Upper lobe of right lung (tissue), 1 donor: ENCODE results near the gene KRTAP5-1. TPM values are rescaled to one million over a fixed set of nuclear protein-coding genes. Genes with fewer than 3 reads are reported as not detected.
A peak's percentile ranks its signal among the peaks of the same experiment; 100 is the strongest.

ENCODE experiments used
- ATAC-seq: fragments of 200-7000 bp; cut with Tn5 transposase; one replicate; pipeline ENCODE4 v1.9.1; 2020; ENCODE audit warnings: mild to moderate bottlenecking, moderate library complexity
- DNase-seq: peaks from one replicate; pipeline ENCODE4 v3.0.0-alpha.2; 2020
- H3K27ac ChIP-seq: fragments of 200-600 bp; one replicate; pipeline ENCODE4 v1.8.0; 2022
- H3K27me3 ChIP-seq: fragments of 200-600 bp; one replicate; pipeline ENCODE4 v1.8.0; 2022; ENCODE audit warnings: mild to moderate bottlenecking
- H3K36me3 ChIP-seq: fragments of 200-600 bp; one replicate; pipeline ENCODE4 v1.8.0; 2022
- H3K4me1 ChIP-seq: fragments of 200-600 bp; one replicate; pipeline ENCODE4 v1.8.0; 2022
- H3K4me3 ChIP-seq: fragments of 200-600 bp; one replicate; pipeline ENCODE4 v1.8.0; 2022; ENCODE audit warnings: mild to moderate bottlenecking
- H3K9me3 ChIP-seq: fragments of 200-600 bp; one replicate; pipeline ENCODE4 v1.8.0; 2022
- intact Hi-C: fragments of 100-400 bp; cut with DNase I; formaldehyde crosslinking; loops from one replicate; pipeline ENCODE4 v1.11.0; 2022
- total RNA-seq: library from RNA; stranded (reverse); fragmentation: NEBNext Ultra II Directional; extraction: Animal tissue kit (Norgen Biotek cat#: 25700); gene quantifications from one replicate; pipeline ENCODE4 v1.2.1, GENCODE V29; 2021
- TF ChIP-seq, protein P1 (sequence below): fragments of 200-600 bp; IDR thresholded peaks from one replicate; pipeline ENCODE4 v1.8.0; 2022; ENCODE audit warnings: antibody characterized with exemption
- donor health status: DM: no; HTN: yes; CAD: no; lungs with severe emphysema.

The KRTAP5-1 gene
- total RNA-seq, 1 donor from 2014 or later: not detected

DNA sequence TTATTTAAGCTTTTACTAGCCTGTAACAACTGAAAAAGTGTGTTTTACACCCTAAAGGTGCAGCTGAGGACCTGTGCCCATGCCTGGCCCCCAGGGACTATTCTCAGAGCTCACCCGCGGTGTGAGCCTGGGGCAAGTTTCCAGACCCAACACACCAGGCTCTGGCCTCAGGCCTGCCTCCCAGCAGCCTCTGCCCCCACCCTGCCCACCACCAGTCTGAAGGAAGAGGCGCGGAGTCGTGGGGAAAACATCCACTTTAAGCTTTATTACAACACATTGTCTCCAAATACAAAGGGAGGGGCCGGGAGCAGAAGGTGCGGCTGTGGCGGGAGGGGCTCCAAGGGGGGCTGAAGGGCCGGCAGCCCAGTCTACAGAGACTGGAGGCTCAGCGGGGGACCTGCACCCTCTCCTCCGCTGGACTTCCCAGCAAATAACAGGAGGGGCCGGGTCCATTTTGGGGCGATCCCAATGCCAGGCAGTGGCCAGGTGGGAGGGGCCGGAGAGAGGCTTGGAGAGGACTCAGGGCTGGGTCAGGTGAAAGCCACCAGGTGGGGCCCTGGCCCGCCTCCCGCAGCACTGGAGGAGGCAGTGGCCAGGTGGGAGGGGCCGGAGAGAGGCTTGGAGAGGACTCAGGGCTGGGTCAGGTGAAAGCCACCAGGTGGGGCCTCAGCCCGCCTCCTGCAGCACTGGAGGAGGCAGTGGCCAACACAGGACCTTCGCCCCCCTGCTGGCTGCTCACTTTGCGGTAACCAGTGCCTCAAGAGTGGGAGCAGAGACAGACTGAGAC is 31.1 kb downstream of the KRTAP5-1 start:
- DNase-seq: peak; percentile 90
- H3K27me3 ChIP-seq: peaks cover 9% of the 10 kb centered on the region
- TF ChIP-seq, protein P1, sequence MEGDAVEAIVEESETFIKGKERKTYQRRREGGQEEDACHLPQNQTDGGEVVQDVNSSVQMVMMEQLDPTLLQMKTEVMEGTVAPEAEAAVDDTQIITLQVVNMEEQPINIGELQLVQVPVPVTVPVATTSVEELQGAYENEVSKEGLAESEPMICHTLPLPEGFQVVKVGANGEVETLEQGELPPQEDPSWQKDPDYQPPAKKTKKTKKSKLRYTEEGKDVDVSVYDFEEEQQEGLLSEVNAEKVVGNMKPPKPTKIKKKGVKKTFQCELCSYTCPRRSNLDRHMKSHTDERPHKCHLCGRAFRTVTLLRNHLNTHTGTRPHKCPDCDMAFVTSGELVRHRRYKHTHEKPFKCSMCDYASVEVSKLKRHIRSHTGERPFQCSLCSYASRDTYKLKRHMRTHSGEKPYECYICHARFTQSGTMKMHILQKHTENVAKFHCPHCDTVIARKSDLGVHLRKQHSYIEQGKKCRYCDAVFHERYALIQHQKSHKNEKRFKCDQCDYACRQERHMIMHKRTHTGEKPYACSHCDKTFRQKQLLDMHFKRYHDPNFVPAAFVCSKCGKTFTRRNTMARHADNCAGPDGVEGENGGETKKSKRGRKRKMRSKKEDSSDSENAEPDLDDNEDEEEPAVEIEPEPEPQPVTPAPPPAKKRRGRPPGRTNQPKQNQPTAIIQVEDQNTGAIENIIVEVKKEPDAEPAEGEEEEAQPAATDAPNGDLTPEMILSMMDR: peak; percentile 9
- H3K4me1 ChIP-seq: peaks cover 16% of the 10 kb centered on the region
- H3K9me3 ChIP-seq: no peaks in the 10 kb centered on the region
- no peaks in the 10 kb centered on the region for H3K36me3 ChIP-seq
- ATAC-seq: peak; percentile 90
- intact Hi-C loops: no loop called here
- no peak overlapping the region for H3K27ac ChIP-seq
- no peak overlapping the region for H3K4me3 ChIP-seq

DNA sequence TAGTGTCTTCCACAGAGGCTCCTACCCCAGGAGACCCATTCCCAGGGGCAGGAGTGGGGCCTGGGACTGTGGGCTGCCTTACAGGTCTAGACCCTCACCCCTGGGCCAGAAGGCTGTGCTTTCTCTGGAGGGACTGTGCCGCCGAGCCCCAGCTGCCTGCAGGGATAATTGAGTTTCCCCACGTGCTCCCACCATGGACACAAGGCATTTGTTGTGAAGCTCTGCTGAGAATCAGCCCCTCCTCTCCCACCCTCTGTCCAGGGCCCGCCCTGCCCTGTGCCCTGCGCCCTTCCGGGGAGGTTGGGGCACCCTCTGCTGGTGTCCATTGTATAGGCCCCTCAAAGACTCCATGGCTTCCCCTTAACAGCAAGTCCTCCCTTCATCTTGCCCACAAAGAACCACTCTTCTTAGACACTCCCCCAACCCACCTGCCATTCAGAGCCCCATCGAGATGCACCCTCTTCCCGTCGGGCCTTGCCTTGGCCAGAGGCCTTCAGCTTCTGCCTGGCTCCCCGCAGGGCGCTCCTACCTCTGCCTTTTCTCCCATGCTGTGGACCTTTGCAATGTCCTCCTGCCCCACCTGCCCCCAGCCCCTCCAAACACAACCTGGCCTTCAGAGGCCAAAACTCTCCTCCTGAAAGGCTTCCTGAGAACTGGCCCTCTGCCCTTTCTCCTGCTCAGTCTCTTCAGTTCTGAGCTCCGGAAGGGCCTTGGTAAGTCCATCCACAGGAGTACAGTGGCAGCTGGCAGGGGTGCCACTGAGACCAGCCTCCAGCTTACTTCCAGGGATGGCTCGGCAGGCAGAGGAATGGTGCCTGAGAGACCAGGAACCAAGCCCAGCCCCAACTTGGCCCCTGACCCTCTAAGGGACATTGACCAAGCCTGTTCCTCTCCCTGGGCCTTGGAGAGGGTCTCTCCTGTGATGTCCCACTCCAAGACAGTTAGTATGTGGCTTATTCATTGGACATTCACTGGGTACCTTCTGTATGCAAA is 35.4 kb downstream of the KRTAP5-1 start:
- ATAC-seq: no peak
- Histone ChIP-seq H3K27me3 (peaks cover 28% of the 10 kb centered on the region), H3K9me3 (no peaks in the 10 kb centered on the region), H3K4me1 (peaks cover 24% of the 10 kb centered on the region), H3K27ac (no peak overlapping the region), H3K36me3 (no peaks in the 10 kb centered on the region), H3K4me3 (no peak overlapping the region)
- DNase-seq: no peak
- TF ChIP-seq, protein P1: no peak
- intact Hi-C loops: no loop called here

DNA sequence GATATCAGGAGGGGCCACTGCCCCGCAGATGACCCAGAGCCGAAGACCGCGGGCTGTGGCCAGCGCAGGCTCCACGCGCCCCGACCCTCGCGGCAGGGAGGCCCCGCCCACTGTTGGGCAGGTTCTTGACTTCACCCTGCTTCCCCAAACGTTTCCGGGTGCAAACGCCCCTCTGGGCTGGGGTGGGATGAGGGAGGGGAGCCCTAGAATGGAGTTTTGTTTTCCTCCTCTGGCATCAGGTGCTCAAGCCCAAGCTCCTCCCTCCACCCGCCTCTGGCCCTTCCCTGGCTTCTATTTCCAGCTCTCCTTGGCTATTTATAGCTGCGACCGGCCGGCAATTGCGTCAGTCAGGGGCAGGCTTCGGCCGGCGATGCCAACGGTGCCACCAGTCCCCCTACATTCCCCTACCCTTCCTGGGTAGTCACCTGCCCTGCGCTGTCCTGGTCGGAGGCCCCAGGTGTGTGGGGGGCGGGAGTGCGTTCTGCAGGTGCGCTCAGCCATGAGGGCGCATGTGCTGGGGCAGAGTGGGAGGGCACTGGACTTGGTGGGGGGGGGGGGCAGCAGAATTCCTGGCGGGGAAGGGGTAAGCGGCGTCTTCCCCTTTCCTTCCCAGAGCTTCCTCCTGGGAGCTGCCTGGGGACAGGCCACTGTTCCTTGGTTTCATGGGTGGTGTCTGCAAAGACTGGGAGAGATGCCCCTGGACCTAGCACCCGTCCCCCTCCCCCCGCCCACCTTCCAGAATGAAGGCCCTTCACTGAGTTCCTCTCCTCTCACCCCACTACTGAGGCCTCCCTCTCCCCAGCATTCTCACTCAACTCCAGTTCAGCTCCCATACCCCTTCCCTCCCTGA is 36.6 kb downstream of the KRTAP5-1 start:
- intact Hi-C loops: no loop called here
- H3K27me3 ChIP-seq: peaks cover 24% of the 10 kb centered on the region
- no peak overlapping the region for H3K27ac ChIP-seq
- ATAC-seq: peak; percentile 79
- H3K9me3 ChIP-seq: no peaks in the 10 kb centered on the region
- TF ChIP-seq, protein P1: no peak
- H3K4me3 ChIP-seq: peak overlapping the region; percentile 46
- H3K36me3 ChIP-seq: no peaks in the 10 kb centered on the region
- peaks cover 24% of the 10 kb centered on the region for H3K4me1 ChIP-seq
- DNase-seq: peak; percentile 89

DNA sequence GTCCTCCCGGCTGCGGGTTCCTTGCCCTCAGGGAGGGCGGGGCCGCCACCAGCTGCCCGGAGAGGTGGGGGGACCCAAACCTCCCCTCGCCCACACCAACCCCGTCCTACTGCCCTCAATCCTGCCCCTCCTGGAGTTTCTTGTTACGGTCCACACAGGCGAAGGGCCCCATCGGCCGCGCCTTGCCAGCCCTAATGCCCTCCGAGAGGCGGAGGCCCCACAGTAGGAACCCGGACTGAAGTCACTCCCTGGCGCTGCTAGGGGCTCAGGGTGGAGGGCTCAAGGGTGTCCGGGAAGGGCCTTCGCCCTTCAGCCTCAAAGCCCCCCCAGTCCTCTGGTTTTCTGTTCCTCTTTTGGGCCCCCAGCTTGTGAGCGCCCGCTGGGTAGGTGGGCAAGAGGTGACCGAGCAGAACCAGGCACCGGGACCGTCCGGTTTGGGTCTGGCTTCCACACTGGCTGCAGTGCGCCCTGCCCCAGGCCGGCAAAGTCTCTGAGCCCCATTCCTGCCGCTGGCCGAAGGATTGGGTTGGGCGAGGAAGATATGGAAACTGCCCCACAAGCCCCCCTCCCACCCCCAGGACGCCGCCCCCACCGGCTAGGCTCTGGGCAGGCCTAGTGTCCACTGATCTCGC is 37.5 kb downstream of the KRTAP5-1 start:
- Histone ChIP-seq H3K36me3 (no peaks in the 10 kb centered on the region), H3K9me3 (no peaks in the 10 kb centered on the region), H3K4me1 (peaks cover 24% of the 10 kb centered on the region), H3K27me3 (peaks cover 25% of the 10 kb centered on the region), H3K4me3 (peak overlapping the region; percentile 46), H3K27ac (no peak overlapping the region)
- ATAC-seq (no peak), DNase-seq (no peak)
- intact Hi-C loops: no loop called here
- TF ChIP-seq, protein P1: no peak
